ENCODE data around the gene RNF130. TPM values are rescaled to one million over a fixed set of nuclear protein-coding genes. Genes with fewer than 3 reads are reported as not detected.
A peak's percentile ranks its signal among the peaks of the same experiment; 100 is the strongest.

The RNF130 gene
- total RNA-seq, 2 donors from 2014 or later = 83.9 to 151 TPM

- DNase-seq (ENCODE audit: low spot score) (no peak), ATAC-seq (ENCODE audit: insufficient number of reproducible peaks, low FRiP score, low read depth) (no peak)
- H3K4me1 ChIP-seq (ENCODE audit: control insufficient read depth in 1 of 2, low read depth in 2 of 2) = peaks cover 20 to 37% of the 10 kb centered on the region in 2 donors
- H3K27me3 ChIP-seq (replicated peaks; ENCODE audit: insufficient read depth) = no peaks in the 10 kb centered on the region
- no peak overlapping the region for H3K4me3 ChIP-seq
- no peaks in the 10 kb centered on the region for H3K36me3 ChIP-seq
- H3K27ac ChIP-seq = no peak overlapping the region
- H3K9me3 ChIP-seq = no peaks in the 10 kb centered on the region
- no peak for TF ChIP-seq CTCF (IDR thresholded peaks at IDR 0.05)
These were observed 21.2 kb downstream of the RNF130 start for GRCh38 chr5:180050121-180050940.

- H3K4me1 ChIP-seq (ENCODE audit: control insufficient read depth in 1 of 2, low read depth in 2 of 2) = peaks cover 20 to 36% of the 10 kb centered on the region in 2 donors
- no peaks in the 10 kb centered on the region for H3K9me3 ChIP-seq
- no peaks in the 10 kb centered on the region for H3K36me3 ChIP-seq
- DNase-seq (ENCODE audit: low spot score) (no peak), ATAC-seq (ENCODE audit: insufficient number of reproducible peaks, low FRiP score, low read depth) (no peak)
- H3K4me3 ChIP-seq = no peak overlapping the region
- no peak for TF ChIP-seq CTCF (IDR thresholded peaks at IDR 0.05)
- H3K27ac ChIP-seq = no peak overlapping the region
- H3K27me3 ChIP-seq (replicated peaks; ENCODE audit: insufficient read depth) = no peaks in the 10 kb centered on the region
These were observed 22.4 kb downstream of the RNF130 start for GRCh38 chr5:180049185-180049548.

GRCh38 chr5:180047667-180048066, 23.9 kb downstream of the RNF130 start:
- H3K27me3 ChIP-seq (replicated peaks; ENCODE audit: insufficient read depth) = no peaks in the 10 kb centered on the region
- peak overlapping the region; percentile 38 for H3K4me3 ChIP-seq
- no peak for TF ChIP-seq CTCF (IDR thresholded peaks at IDR 0.05)
- peak overlapping the region in 1 of 2 donors; percentile 41 for H3K27ac ChIP-seq
- DNase-seq (ENCODE audit: low spot score) = no peak
- H3K4me1 ChIP-seq (ENCODE audit: control insufficient read depth in 1 of 2, low read depth in 2 of 2) = peaks cover 16 to 24% of the 10 kb centered on the region in 2 donors
- no peaks in the 10 kb centered on the region for H3K9me3 ChIP-seq
- no peaks in the 10 kb centered on the region for H3K36me3 ChIP-seq
- no peak for ATAC-seq (ENCODE audit: insufficient number of reproducible peaks, low FRiP score, low read depth)

GRCh38 chr5:180046656-180047055, 24.9 kb downstream of the RNF130 start:
- DNase-seq (ENCODE audit: low spot score) = no peak
- no peak for TF ChIP-seq CTCF (IDR thresholded peaks at IDR 0.05)
- H3K27ac ChIP-seq = no peak overlapping the region

GRCh38 chr5:180045889-180046499, 25.6 kb downstream of the RNF130 start:
- peaks cover 16 to 24% of the 10 kb centered on the region in 2 donors for H3K4me1 ChIP-seq (ENCODE audit: control insufficient read depth in 1 of 2, low read depth in 2 of 2)
- H3K4me3 ChIP-seq = no peak overlapping the region
- DNase-seq (ENCODE audit: low spot score) (no peak), ATAC-seq (ENCODE audit: insufficient number of reproducible peaks, low FRiP score, low read depth) (no peak)
- no peaks in the 10 kb centered on the region for H3K27me3 ChIP-seq (replicated peaks; ENCODE audit: insufficient read depth)
- H3K27ac ChIP-seq = no peak overlapping the region
- no peaks in the 10 kb centered on the region for H3K36me3 ChIP-seq
- H3K9me3 ChIP-seq = no peaks in the 10 kb centered on the region
- no peak for TF ChIP-seq CTCF (IDR thresholded peaks at IDR 0.05)

More at GRCh38 chr5:180046656-180047055, 24.9 kb downstream of the RNF130 start:
- ATAC-seq (ENCODE audit: insufficient number of reproducible peaks, low FRiP score, low read depth) = no peak
- no peak overlapping the region for H3K4me3 ChIP-seq
- no peaks in the 10 kb centered on the region for H3K27me3 ChIP-seq (replicated peaks; ENCODE audit: insufficient read depth)
- no peaks in the 10 kb centered on the region for H3K9me3 ChIP-seq
- no peaks in the 10 kb centered on the region for H3K36me3 ChIP-seq
- H3K4me1 ChIP-seq (ENCODE audit: control insufficient read depth in 1 of 2, low read depth in 2 of 2) = peaks cover 16 to 24% of the 10 kb centered on the region in 2 donors

Data from thoracic aorta (tissue), 2 donors.